Keratinocyte (primary cell): Measurements from ENCODE around the gene PPM1B.

Experiments
- CTCF ChIP-seq, 3 experiments: IDR thresholded peaks in 1 of 3; conservative IDR thresholded peaks in 1 of 3; optimal IDR thresholded peaks in 1 of 3; 2 replicates in 2 of 3; 3 replicates in 1 of 3; pipeline versions ENCODE3 to v1.5.1; 2011; ENCODE audit warnings: low read length in 3 of 3, mild to moderate bottlenecking in 3 of 3, moderate library complexity in 2 of 3, control low read depth in 1 of 3, inconsistent platforms in 1 of 3; ENCODE audit not compliant: insufficient read depth in 2 of 3; ENCODE audit errors: extremely low read depth in 1 of 3
- EZH2 ChIP-seq: IDR thresholded peaks from one replicate; pipeline ENCODE4 v1.6.1; 2012; ENCODE audit warnings: inconsistent platforms, mild to moderate bottlenecking, low read length, moderate library complexity

- TF ChIP-seq EZH2 (no peak), CTCF (optimal IDR thresholded peaks at IDR 0.05 in 1 of 3, IDR thresholded peaks at IDR 0.05 in 1 of 3, conservative IDR thresholded peaks at IDR 0.05 in 1 of 3; ENCODE audit: extremely low read depth in 1 of 3, insufficient read depth in 2 of 3, low read length in 3 of 3) (no peak)
Measured at GRCh38 chr2:44191739-44192138, 23.1 kb downstream of the PPM1B start.
